HepG2 (cell line): ENCODE measurements around the gene SOCS1. TPM values are rescaled to one million over a fixed set of nuclear protein-coding genes. Genes with fewer than 3 reads are reported as not detected.
A peak's percentile ranks its signal among the peaks of the same experiment; 100 is the strongest.

Source experiments
- ARID4A ChIP-seq: sonication (generic); formaldehyde crosslinking; IDR thresholded peaks from 2 replicates; pipeline ENCODE4 v1.5.0; 2020; ENCODE audit warnings: mild to moderate bottlenecking, missing genetic modification reagents, borderline replicate concordance
- FOXC1 ChIP-seq: sonication (generic); formaldehyde crosslinking; IDR thresholded peaks from 2 replicates; pipeline ENCODE4 v1.8.0; 2022; ENCODE audit warnings: mild to moderate bottlenecking, missing genetic modification reagents, borderline replicate concordance
- FOXO1 ChIP-seq: sonication (generic); formaldehyde crosslinking; IDR thresholded peaks from 2 replicates; pipeline ENCODE4 v1.4.0; 2020; ENCODE audit warnings: missing genetic modification reagents
- PHF5A ChIP-seq: IDR thresholded peaks from one replicate; pipeline ENCODE4 v1.6.1; 2018; ENCODE audit warnings: low read depth, missing genetic modification reagents; ENCODE audit not compliant: unreplicated experiment
- PHF8 ChIP-seq: sonication (generic); formaldehyde crosslinking; IDR thresholded peaks from 2 replicates; pipeline ENCODE4 v1.5.0; 2020; ENCODE audit warnings: missing genetic modification reagents
- REXO4 ChIP-seq: sonication (generic); formaldehyde crosslinking; IDR thresholded peaks from 2 replicates; pipeline ENCODE4 v1.8.0; 2022; ENCODE audit warnings: missing genetic modification reagents, mild to moderate bottlenecking, borderline replicate concordance
- SIN3B ChIP-seq: fragments of 150-350 bp; IDR thresholded peaks from 2 replicates; pipeline ENCODE4 v1.6.1; 2014; ENCODE audit warnings: low read length
- SP4 ChIP-seq: sonication (generic); formaldehyde crosslinking; IDR thresholded peaks from 2 replicates; pipeline ENCODE4 v1.8.1; 2023; ENCODE audit warnings: mild to moderate bottlenecking, missing genetic modification reagents
- ZBTB38 ChIP-seq: sonication (generic); formaldehyde crosslinking; IDR thresholded peaks from 2 replicates; pipeline ENCODE4 v1.5.1; 2020; ENCODE audit warnings: mild to moderate bottlenecking, missing genetic modification reagents
- ZHX1 ChIP-seq: sonication (generic); formaldehyde crosslinking; IDR thresholded peaks from 2 replicates; pipeline ENCODE4 v1.8.1; 2022; ENCODE audit warnings: low read depth, mild to moderate bottlenecking, missing genetic modification reagents
- ZNF326 ChIP-seq: sonication (generic); formaldehyde crosslinking; IDR thresholded peaks from 2 replicates; pipeline ENCODE4 v1.4.0; 2020; ENCODE audit warnings: missing genetic modification reagents, borderline replicate concordance
- polyA plus RNA-seq, 8 experiments: library from polyadenylated mRNA; depleted of rRNA in 3 of 8; stranded (reverse) in 7 of 8; unstranded in 1 of 8; fragments of >200 nt; fragmentation: Illumina TruSeq in 4 of 8; extraction: Trizol in 4 of 8; gene quantifications; 2 replicates each; pipeline versions ENCODE4 v1.2.1 to v1.2.3, GENCODE V29; 2011 to 2016; ENCODE audit warnings: low read depth in 4 of 8, missing spikeins in 1 of 8, mixed read lengths in 1 of 8; ENCODE audit not compliant: insufficient read depth in 1 of 8
- total RNA-seq, 5 experiments: library from RNA; depleted of rRNA; stranded (reverse); fragments of >200 nt; fragmentation: Illumina TruSeq; extraction: Trizol; gene quantifications; 2 replicates each; pipeline ENCODE4 v1.2.3, GENCODE V29; 2016; ENCODE audit warnings: low read depth in 1 of 5
- TF ChIP-seq, protein P1 (sequence below): sonication (generic); formaldehyde crosslinking; IDR thresholded peaks from 2 replicates; pipeline ENCODE4 v1.5.0; 2020; ENCODE audit warnings: mild to moderate bottlenecking, missing genetic modification reagents, borderline replicate concordance

SOCS1 gene
- total and polyA plus RNA-seq, 2 of the 13 experiments (the other 11 are each of a cell fraction or from before 2014, with no cell fraction given), result 5.3 to 6.3 TPM

DNA sequence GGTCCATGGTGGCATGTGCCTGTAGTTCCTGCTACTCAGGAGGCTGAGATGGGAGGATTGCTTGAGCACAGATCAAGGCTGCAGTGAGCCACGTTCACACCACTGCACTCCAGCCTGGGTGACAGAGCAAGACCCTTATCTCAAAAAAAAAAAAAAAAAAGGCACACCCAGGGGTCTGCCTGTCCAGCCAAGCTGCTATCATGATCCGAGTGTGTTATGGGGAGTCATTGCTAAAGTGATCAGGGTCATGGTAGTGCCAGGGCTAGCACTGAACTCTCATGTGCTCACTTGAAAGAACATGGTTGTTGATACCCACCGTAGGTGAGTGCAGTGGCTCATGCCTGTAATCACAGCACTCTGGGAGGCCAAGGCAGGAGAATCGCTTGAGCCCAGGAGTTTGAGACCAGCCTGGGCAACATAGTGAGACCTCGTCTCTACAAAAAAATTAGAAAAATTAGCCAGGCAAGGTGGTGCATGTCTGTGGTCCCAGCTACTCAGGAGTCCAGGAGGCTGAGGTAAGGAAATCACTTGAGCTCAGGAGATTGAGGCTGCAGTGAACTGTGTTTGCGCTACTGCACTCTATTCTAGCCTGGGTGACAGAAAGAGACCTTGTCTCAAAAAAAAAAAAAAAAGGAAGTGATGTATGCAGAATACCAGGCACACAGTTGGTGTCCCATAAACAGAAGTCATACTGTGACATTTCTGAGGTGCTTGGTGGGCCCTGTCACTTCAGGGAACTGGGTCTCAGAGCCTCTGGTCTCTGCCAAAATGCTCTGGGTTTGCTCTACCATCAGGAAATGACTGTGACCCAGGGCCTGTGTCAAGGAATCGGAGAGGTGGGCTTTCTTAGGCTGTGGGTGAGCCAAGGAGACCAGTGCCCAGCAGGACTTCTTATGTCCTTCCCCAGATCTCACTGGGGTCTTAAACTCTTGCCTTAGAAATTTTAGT is 23.0 kb upstream of the SOCS1 start (continued):
- TF ChIP-seq ZHX1, result no peak; the same call in 1 of the 2 replicates
- 0 out of 2 replicates have a peak, but pooled peaks have one; percentile 51 for TF ChIP-seq ARID4A (CRISPR knock-in tag)
- peak; percentile 96 for TF ChIP-seq ZBTB38 (CRISPR knock-in tag)
- TF ChIP-seq, protein P1, sequence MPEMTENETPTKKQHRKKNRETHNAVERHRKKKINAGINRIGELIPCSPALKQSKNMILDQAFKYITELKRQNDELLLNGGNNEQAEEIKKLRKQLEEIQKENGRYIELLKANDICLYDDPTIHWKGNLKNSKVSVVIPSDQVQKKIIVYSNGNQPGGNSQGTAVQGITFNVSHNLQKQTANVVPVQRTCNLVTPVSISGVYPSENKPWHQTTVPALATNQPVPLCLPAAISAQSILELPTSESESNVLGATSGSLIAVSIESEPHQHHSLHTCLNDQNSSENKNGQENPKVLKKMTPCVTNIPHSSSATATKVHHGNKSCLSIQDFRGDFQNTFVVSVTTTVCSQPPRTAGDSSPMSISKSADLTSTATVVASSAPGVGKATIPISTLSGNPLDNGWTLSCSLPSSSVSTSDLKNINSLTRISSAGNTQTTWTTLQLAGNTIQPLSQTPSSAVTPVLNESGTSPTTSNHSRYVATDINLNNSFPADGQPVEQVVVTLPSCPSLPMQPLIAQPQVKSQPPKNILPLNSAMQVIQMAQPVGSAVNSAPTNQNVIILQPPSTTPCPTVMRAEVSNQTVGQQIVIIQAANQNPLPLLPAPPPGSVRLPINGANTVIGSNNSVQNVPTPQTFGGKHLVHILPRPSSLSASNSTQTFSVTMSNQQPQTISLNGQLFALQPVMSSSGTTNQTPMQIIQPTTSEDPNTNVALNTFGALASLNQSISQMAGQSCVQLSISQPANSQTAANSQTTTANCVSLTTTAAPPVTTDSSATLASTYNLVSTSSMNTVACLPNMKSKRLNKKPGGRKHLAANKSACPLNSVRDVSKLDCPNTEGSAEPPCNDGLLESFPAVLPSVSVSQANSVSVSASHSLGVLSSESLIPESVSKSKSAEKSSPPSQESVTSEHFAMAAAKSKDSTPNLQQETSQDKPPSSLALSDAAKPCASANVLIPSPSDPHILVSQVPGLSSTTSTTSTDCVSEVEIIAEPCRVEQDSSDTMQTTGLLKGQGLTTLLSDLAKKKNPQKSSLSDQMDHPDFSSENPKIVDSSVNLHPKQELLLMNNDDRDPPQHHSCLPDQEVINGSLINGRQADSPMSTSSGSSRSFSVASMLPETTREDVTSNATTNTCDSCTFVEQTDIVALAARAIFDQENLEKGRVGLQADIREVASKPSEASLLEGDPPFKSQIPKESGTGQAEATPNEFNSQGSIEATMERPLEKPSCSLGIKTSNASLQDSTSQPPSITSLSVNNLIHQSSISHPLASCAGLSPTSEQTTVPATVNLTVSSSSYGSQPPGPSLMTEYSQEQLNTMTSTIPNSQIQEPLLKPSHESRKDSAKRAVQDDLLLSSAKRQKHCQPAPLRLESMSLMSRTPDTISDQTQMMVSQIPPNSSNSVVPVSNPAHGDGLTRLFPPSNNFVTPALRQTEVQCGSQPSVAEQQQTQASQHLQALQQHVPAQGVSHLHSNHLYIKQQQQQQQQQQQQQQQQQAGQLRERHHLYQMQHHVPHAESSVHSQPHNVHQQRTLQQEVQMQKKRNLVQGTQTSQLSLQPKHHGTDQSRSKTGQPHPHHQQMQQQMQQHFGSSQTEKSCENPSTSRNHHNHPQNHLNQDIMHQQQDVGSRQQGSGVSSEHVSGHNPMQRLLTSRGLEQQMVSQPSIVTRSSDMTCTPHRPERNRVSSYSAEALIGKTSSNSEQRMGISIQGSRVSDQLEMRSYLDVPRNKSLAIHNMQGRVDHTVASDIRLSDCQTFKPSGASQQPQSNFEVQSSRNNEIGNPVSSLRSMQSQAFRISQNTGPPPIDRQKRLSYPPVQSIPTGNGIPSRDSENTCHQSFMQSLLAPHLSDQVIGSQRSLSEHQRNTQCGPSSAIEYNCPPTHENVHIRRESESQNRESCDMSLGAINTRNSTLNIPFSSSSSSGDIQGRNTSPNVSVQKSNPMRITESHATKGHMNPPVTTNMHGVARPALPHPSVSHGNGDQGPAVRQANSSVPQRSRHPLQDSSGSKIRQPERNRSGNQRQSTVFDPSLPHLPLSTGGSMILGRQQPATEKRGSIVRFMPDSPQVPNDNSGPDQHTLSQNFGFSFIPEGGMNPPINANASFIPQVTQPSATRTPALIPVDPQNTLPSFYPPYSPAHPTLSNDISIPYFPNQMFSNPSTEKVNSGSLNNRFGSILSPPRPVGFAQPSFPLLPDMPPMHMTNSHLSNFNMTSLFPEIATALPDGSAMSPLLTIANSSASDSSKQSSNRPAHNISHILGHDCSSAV, result no peak; the same call in 1 of the 2 replicates
- 0 out of 2 replicates have a peak, but pooled peaks have one; percentile 24 for TF ChIP-seq PHF8 (CRISPR knock-in tag)
- TF ChIP-seq SP4, result 0 out of 2 replicates have a peak, but pooled peaks have one; percentile 6
- TF ChIP-seq FOXO1, result no peak
- no peak for TF ChIP-seq PHF5A (CRISPR knock-in tag)
- 0 out of 2 replicates have a peak, but pooled peaks have one; percentile 31 for TF ChIP-seq FOXC1
- TF ChIP-seq REXO4 (CRISPR knock-in tag), result no peak
- no peak; the same call in 1 of the 2 replicates for TF ChIP-seq ZNF326 (CRISPR knock-in tag)
- no peak for TF ChIP-seq SIN3B
